Naive B cell (primary cell): Measurements from ENCODE around the gene RFT1. TPM values are rescaled to one million over a fixed set of nuclear protein-coding genes. Genes with fewer than 3 reads are reported as not detected.

Experiments
- ATAC-seq, 2 donors: fragments of 150-1000 bp; cut with Tn5 transposase; 2 replicates each; pipeline ENCODE4 v1.10.0; 2021; ENCODE audit warnings: low read depth in 2 of 2, mild to moderate bottlenecking in 2 of 2, moderate library complexity in 2 of 2
- DNase-seq: peaks from one replicate; pipeline ENCODE4 v3.0.0; 2022
- H3K27ac Mint-ChIP-seq, 6 donors: one replicate each; pipeline ENCODE4 v1.8.0; 2020 to 2022; ENCODE audit warnings: mild to moderate bottlenecking in 6 of 6, mixed read lengths in 6 of 6, moderate library complexity in 5 of 6, inconsistent platforms in 2 of 6
- H3K27me3 Mint-ChIP-seq, 3 donors: one replicate each; pipeline ENCODE4 v1.8.0; 2021 to 2022; ENCODE audit warnings: mixed read lengths in 3 of 3, mild to moderate bottlenecking in 1 of 3
- H3K36me3 Mint-ChIP-seq, 2 donors: one replicate each; pipeline ENCODE4 v1.8.0; 2020 to 2022; ENCODE audit warnings: mixed read lengths in 2 of 2, inconsistent platforms in 1 of 2, mild to moderate bottlenecking in 1 of 2
- H3K4me1 Mint-ChIP-seq, 3 donors: one replicate each; pipeline ENCODE4 v1.8.0; 2020 to 2022; ENCODE audit warnings: mixed read lengths in 3 of 3, inconsistent platforms in 1 of 3, mild to moderate bottlenecking in 1 of 3, moderate library complexity in 1 of 3
- H3K4me3 Mint-ChIP-seq, 8 donors: one replicate each; pipeline ENCODE4 v1.8.0; 2020 to 2022; ENCODE audit warnings: mild to moderate bottlenecking in 8 of 8, mixed read lengths in 8 of 8, moderate library complexity in 8 of 8, inconsistent platforms in 2 of 8
- H3K9me3 Mint-ChIP-seq, 7 donors: one replicate each; pipeline ENCODE4 v1.8.0; 2020 to 2022; ENCODE audit warnings: mixed read lengths in 7 of 7, mild to moderate bottlenecking in 5 of 7, inconsistent platforms in 2 of 7, moderate library complexity in 1 of 7
- polyA plus RNA-seq, 6 donors: library from polyadenylated mRNA; unstranded; fragments of 300-500 nt; fragmentation: Illumina TruSeq; gene quantifications; one replicate each; pipeline ENCODE4 v1.2.3, GENCODE V29; 2021; ENCODE audit warnings: low read depth in 6 of 6

The RFT1 gene
- polyA plus RNA-seq, 6 donors from 2014 or later: 16.9 to 26.7 (median 22.5) TPM

- ATAC-seq: peak; percentile 59 to 64
- Mint-ChIP-seq H3K27ac (peak within 1 kb of the TSS; percentile 94 to 96 (median 96)), H3K4me1 (peaks cover 39 to 61% (median 54%) of the 10 kb centered on the region in 3 donors), H3K27me3 (peaks cover 2 to 12% (median 4%) of the 10 kb centered on the region in 3 donors), H3K36me3 (no peaks in the 10 kb centered on the region), H3K4me3 (peak within 1 kb of the TSS; percentile 86 to 97 (median 94)), H3K9me3 (no peaks in the 10 kb centered on the region)
- DNase-seq: peak; percentile 76
These were observed 30.6 kb upstream of the RFT1 start, which contains the start of gene PRKCD for GRCh38 chr3:53160660-53161449. PRKCD (plus strand) TSS chr3:53161209; CDS start chr3:53178423, 17,214 bp downstream.

GRCh38 chr3:53160061-53160659, 29.9 kb upstream of the RFT1 start:
- peak overlapping the region; percentile 85 to 95 (median 92) for H3K4me3 Mint-ChIP-seq
- DNase-seq (no peak), ATAC-seq (no peak)
- peaks cover 4 to 19% (median 9%) of the 10 kb centered on the region in 3 donors for H3K27me3 Mint-ChIP-seq
- H3K9me3 Mint-ChIP-seq: no peaks in the 10 kb centered on the region
- no peaks in the 10 kb centered on the region for H3K36me3 Mint-ChIP-seq
- H3K27ac Mint-ChIP-seq: peak overlapping the region; percentile 78 to 96 (median 96)
- H3K4me1 Mint-ChIP-seq: peaks cover 39 to 55% (median 47%) of the 10 kb centered on the region in 3 donors

GRCh38 chr3:53159156-53160060, 29.2 kb upstream of the RFT1 start:
- ATAC-seq (no peak), DNase-seq (no peak)
- peak overlapping the region in 4 of 6 donors; percentile 1 to 95 (median 80) for H3K27ac Mint-ChIP-seq
- peaks cover 39 to 48% (median 47%) of the 10 kb centered on the region in 3 donors for H3K4me1 Mint-ChIP-seq
- H3K36me3 Mint-ChIP-seq: no peaks in the 10 kb centered on the region
- H3K27me3 Mint-ChIP-seq: peaks cover 4 to 25% (median 10%) of the 10 kb centered on the region in 3 donors
- H3K9me3 Mint-ChIP-seq: no peaks in the 10 kb centered on the region
- peak overlapping the region; percentile 2 to 95 (median 88) for H3K4me3 Mint-ChIP-seq

GRCh38 chr3:53158765-53159155, 28.5 kb upstream of the RFT1 start:
- H3K36me3 Mint-ChIP-seq: no peaks in the 10 kb centered on the region
- H3K27ac Mint-ChIP-seq: peak overlapping the region in 4 of 6 donors; percentile 1 to 85 (median 57)
- H3K4me1 Mint-ChIP-seq: peaks cover 39 to 46% (median 41%) of the 10 kb centered on the region in 3 donors
- H3K4me3 Mint-ChIP-seq: peak overlapping the region in 5 of 8 donors; percentile 25 to 86 (median 55)
- peaks cover 4 to 29% (median 13%) of the 10 kb centered on the region in 3 donors for H3K27me3 Mint-ChIP-seq
- ATAC-seq (no peak), DNase-seq (no peak)
- H3K9me3 Mint-ChIP-seq: no peaks in the 10 kb centered on the region

GRCh38 chr3:53157974-53158580, 27.8 kb upstream of the RFT1 start:
- Mint-ChIP-seq H3K27me3 (peaks cover 10 to 36% (median 20%) of the 10 kb centered on the region in 3 donors), H3K9me3 (no peaks in the 10 kb centered on the region), H3K4me1 (peaks cover 34 to 39% (median 37%) of the 10 kb centered on the region in 3 donors), H3K36me3 (no peaks in the 10 kb centered on the region), H3K4me3 (peak overlapping the region in 2 of 8 donors; percentile 21 to 61), H3K27ac (peak overlapping the region in 2 of 6 donors; percentile 7 to 49)
- no peak for DNase-seq
- no peak for ATAC-seq

- ATAC-seq (no peak), DNase-seq (no peak)
- Mint-ChIP-seq H3K9me3 (no peaks in the 10 kb centered on the region), H3K27ac (peak overlapping the region in 1 of 6 donors; percentile 63), H3K4me1 (peaks cover 20 to 29% (median 24%) of the 10 kb centered on the region in 3 donors), H3K27me3 (peaks cover 10 to 45% (median 22%) of the 10 kb centered on the region in 3 donors), H3K4me3 (peak overlapping the region in 1 of 8 donors; percentile 22), H3K36me3 (no peaks in the 10 kb centered on the region)
These were observed 26.2 kb upstream of the RFT1 start for GRCh38 chr3:53156368-53156834.

- peaks cover 10 to 45% (median 22%) of the 10 kb centered on the region in 3 donors for H3K27me3 Mint-ChIP-seq
- no peak overlapping the region for H3K27ac Mint-ChIP-seq
- ATAC-seq (no peak), DNase-seq (no peak)
- peaks cover 20 to 29% (median 24%) of the 10 kb centered on the region in 3 donors for H3K4me1 Mint-ChIP-seq
- H3K9me3 Mint-ChIP-seq: no peaks in the 10 kb centered on the region
- peak overlapping the region in 1 of 8 donors; percentile 15 for H3K4me3 Mint-ChIP-seq
- no peaks in the 10 kb centered on the region for H3K36me3 Mint-ChIP-seq
These were observed 25.5 kb upstream of the RFT1 start for GRCh38 chr3:53155760-53156159.

GRCh38 chr3:53154881-53155285, 24.6 kb upstream of the RFT1 start:
- DNase-seq: no peak
- no peak overlapping the region for H3K27ac Mint-ChIP-seq
- H3K4me3 Mint-ChIP-seq: no peak overlapping the region
- no peaks in the 10 kb centered on the region for H3K9me3 Mint-ChIP-seq
- H3K27me3 Mint-ChIP-seq: peaks cover 10 to 45% (median 22%) of the 10 kb centered on the region in 3 donors
- no peak for ATAC-seq
- H3K36me3 Mint-ChIP-seq: no peaks in the 10 kb centered on the region
- peaks cover 13 to 21% (median 17%) of the 10 kb centered on the region in 3 donors for H3K4me1 Mint-ChIP-seq

GRCh38 chr3:53153980-53154379, 23.7 kb upstream of the RFT1 start:
- Mint-ChIP-seq H3K4me1 (peaks cover 11 to 17% (median 11%) of the 10 kb centered on the region in 3 donors), H3K9me3 (no peaks in the 10 kb centered on the region), H3K4me3 (peak overlapping the region in 1 of 8 donors; percentile 44), H3K27ac (no peak overlapping the region), H3K36me3 (no peaks in the 10 kb centered on the region), H3K27me3 (peaks cover 10 to 45% (median 22%) of the 10 kb centered on the region in 3 donors)
- no peak for ATAC-seq
- DNase-seq: no peak

GRCh38 chr3:53153264-53153823, 23.1 kb upstream of the RFT1 start:
- H3K36me3 Mint-ChIP-seq: no peaks in the 10 kb centered on the region
- peaks cover 10 to 45% (median 22%) of the 10 kb centered on the region in 3 donors for H3K27me3 Mint-ChIP-seq

GRCh38 chr3:53151870-53152660, 21.8 kb upstream of the RFT1 start:
- DNase-seq (no peak), ATAC-seq (no peak)
- Mint-ChIP-seq H3K4me3 (no peak overlapping the region), H3K27ac (no peak overlapping the region), H3K27me3 (peaks cover 6 to 45% (median 22%) of the 10 kb centered on the region in 3 donors), H3K36me3 (no peaks in the 10 kb centered on the region), H3K4me1 (peaks cover 0 to 6% (median 3%) of the 10 kb centered on the region in 3 donors), H3K9me3 (no peaks in the 10 kb centered on the region)

More at GRCh38 chr3:53153264-53153823, 23.1 kb upstream of the RFT1 start:
- DNase-seq (no peak), ATAC-seq (no peak)
- Mint-ChIP-seq H3K27ac (peak overlapping the region in 1 of 6 donors; percentile 7), H3K9me3 (no peaks in the 10 kb centered on the region), H3K4me1 (peaks cover 4 to 11% (median 5%) of the 10 kb centered on the region in 3 donors), H3K4me3 (peak overlapping the region in 1 of 8 donors; percentile 44)
